HG02610 (cell line): Measurements from ENCODE around the gene INPP5D.

ENCODE experiments used
- ATAC-seq: cut with Tn5 transposase; IDR thresholded peaks from one replicate; pipeline ENCODE4 v1.9.1; 2021; ENCODE audit warnings: mild to moderate bottlenecking, moderate library complexity; ENCODE audit not compliant: unreplicated experiment

The INPP5D gene

GRCh38 chr2:233226511-233227031, 166.4 kb downstream of the INPP5D start:
- ATAC-seq: no peak

- no peak for ATAC-seq
Observed at GRCh38 chr2:233227346-233227978, 167.3 kb downstream of the INPP5D start.

- no peak for ATAC-seq
Observed at GRCh38 chr2:233228376-233228775, 168.2 kb downstream of the INPP5D start.

- ATAC-seq: no peak
Observed at GRCh38 chr2:233233618-233234230, 173.6 kb downstream of the INPP5D start.

- ATAC-seq: no peak
Observed at GRCh38 chr2:233234264-233234663, 174.1 kb downstream of the INPP5D start.

GRCh38 chr2:233234996-233235395, 174.9 kb downstream of the INPP5D start:
- no peak for ATAC-seq

GRCh38 chr2:233235977-233236376, 175.8 kb downstream of the INPP5D start:
- no peak for ATAC-seq

- ATAC-seq: no peak
Observed at GRCh38 chr2:233236820-233237589, 176.9 kb downstream of the INPP5D start.

- ATAC-seq: no peak
Observed at GRCh38 chr2:233240897-233241296, 180.8 kb downstream of the INPP5D start.

GRCh38 chr2:233241803-233242202, 181.7 kb downstream of the INPP5D start:
- no peak for ATAC-seq

GRCh38 chr2:233242231-233242927, 182.2 kb downstream of the INPP5D start:
- ATAC-seq: no peak

GRCh38 chr2:233243348-233243747, 183.2 kb downstream of the INPP5D start:
- no peak for ATAC-seq

GRCh38 chr2:233244818-233245217, 184.7 kb downstream of the INPP5D start:
- ATAC-seq: no peak

- no peak for ATAC-seq
Observed at GRCh38 chr2:233245406-233245805, 185.3 kb downstream of the INPP5D start.

GRCh38 chr2:233247116-233247515, 187.0 kb downstream of the INPP5D start:
- ATAC-seq: no peak

- ATAC-seq: peak; percentile 42
Observed at GRCh38 chr2:233247744-233248143, 187.6 kb downstream of the INPP5D start.

GRCh38 chr2:233248999-233249398, 188.9 kb downstream of the INPP5D start:
- no peak for ATAC-seq

- ATAC-seq: no peak
Observed at GRCh38 chr2:233250568-233250967, 190.4 kb downstream of the INPP5D start.

GRCh38 chr2:233250985-233251305, 190.8 kb downstream of the INPP5D start:
- peak; percentile 14 for ATAC-seq

GRCh38 chr2:233251306-233252116, 191.4 kb downstream of the INPP5D start, which contains the start of gene ATG16L1:
ATG16L1 (plus strand) TSS chr2:233251673; CDS start chr2:233251828, 155 bp downstream.
- peak; percentile 92 for ATAC-seq
